Iris pigment epithelial cell (primary cell): Measurements from ENCODE around the gene DCXR.

Experiments used
- DNase-seq: peaks from one replicate; pipeline ENCODE4 v3.0.0-alpha.2; 2011; ENCODE audit warnings: low read depth

DCXR gene

DNA sequence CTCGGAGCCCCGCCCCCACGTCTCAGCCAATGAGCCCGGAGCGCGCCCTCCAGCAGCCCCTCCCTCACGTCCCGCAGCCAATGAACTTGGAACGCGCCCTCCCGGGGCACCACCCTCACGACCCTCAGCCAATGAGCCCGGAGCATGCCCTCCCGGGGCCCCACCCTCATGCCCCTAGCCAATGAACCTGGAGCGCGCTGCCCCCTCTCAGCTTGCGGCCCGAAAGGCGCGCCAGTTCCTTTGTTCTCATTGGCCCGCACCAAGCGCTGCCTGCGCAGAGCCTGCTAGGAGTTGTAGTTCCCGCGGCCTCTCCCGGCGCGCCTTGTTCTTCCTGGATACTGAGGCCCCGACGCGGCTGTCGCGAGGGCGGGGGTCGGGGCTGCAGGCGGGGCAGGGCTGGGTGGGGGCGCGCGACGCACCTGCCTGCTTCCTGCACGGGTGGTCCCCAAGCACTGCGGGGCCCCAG, 14.5 kb downstream of the DCXR start, which contains the start of gene LRRC45:
LRRC45 (plus strand) TSS at position 325 of the 466 bp plus-strand sequence. CDS start 339 bp downstream, outside the sequence.
- DNase-seq, result peak; percentile 100

DNA sequence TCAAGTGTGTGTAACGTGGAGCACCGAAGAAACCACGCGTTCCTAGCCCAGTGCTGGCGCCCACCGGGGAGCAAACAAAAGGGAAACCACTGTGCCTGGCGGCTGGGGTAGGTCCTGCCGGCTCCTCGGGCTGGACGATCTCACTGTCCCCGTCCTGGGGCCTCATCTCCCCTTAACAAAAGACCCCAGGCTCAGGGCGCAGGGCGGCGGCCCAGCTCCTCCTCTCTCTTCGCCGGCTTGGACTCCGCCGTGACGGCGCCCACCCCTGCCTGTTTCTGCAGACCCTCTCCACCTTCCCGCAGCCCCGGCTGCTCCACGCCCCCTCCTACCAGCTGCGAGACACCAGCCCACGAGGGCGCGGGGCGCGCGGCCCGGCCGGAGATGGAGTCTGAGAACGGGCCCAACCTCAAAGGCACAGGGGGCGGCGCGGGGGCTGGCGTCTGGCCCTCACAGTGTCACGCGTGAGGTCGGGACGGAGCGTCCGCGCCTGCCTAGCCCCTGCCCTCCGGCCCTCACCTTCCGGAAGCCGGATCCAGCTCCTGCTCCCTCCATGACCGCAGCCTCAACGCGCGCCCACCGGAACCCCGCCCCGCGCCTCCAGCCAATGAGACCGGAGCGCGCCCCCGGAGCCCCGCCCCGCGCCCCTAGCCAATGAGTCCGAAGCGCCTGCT, 15.1 kb downstream of the DCXR start, which contains the start of gene CENPX:
CENPX (minus strand) TSS at position 569 of the 671 bp plus-strand sequence; CDS start at position 552, 17 bp downstream.
- no peak for DNase-seq

GRCh38 chr17:82021900-82022309, 15.6 kb downstream of the DCXR start:
- DNase-seq, result no peak

DNA sequence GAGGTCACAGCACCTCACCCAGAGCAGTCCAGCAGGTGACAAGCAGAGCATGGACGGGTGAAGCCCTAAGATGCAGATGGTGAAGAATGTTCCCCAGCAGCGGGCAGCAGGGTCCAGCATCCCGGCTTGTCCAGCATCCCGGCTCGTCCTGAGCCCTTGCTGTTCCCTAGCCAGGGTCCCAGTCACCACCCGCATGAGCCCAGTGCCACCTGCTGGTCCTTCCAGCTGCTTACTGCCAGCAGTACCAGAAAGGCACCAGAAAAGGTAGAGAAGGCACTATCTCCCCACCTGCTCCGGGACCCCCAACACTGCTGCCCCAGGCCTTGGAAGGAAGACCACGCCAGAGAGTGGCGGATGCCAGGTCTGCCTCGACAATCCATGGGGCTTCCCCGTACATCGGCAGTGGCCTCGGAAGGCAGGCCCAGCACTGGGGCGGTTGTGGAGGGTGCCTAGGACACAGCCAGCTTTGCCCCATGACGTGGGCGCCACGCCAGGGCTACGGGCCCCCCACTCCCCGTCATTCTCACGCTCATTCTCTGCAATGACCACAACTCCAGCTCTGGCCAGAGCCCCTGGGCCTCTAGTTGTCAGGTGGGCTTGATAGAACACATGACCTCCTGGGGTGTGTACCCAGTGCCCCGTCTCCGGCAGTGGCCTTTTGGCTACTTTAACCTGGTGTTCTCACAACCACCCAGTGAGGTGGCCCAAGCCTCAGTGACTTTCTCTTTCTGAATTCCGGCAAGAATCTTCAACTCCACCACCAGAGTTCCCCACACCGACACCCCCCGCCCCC, 16.2 kb downstream of the DCXR start:
- DNase-seq, result peak; percentile 56

- no peak for DNase-seq
These were observed 16.9 kb downstream of the DCXR start for GRCh38 chr17:82020572-82021106.

GRCh38 chr17:82019690-82020571, 17.6 kb downstream of the DCXR start:
- peak; percentile 36 for DNase-seq

- no peak for DNase-seq
These were observed 18.4 kb downstream of the DCXR start for GRCh38 chr17:82018989-82019689.

DNA sequence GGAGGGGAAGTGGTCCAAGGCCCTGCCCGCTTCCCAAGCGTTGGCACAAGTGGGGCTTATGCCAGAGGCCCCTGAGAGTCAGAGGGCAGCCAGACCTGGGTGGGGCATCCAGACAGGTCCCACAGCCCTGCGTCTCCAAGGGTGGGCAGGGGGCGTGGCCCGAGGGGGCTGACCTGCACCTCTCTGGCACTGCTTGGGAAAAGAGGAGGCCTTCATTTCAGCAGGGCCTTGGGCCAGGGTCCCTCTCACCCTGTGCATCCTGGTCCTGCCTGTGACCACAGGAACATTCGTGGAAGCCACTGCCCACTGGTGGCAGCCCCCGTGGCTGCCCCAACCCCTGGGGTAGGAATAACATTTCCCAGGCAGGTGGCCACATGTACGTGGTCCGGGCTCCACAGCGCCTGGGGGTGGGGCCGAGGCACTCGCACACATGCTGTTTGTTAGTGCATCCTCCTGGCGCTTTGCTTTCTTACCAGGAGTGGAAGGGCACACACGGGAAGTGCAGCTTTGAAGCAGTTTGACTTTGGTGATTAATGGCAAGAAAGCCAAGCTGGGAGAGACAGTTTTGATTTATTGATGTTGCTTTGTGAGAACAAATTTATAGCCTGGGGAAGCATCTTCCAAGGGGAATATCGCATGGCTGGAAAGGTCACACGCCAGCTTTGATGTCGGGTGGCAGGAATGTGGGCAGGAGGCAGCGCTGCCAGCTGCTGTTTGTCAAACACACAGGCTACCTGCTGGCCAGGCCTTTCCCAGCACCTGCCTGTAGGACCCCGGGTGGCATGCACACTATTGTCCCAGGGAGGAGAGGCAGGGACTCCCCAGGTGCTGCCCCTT, 19.1 kb downstream of the DCXR start:
- no peak for DNase-seq

DNA sequence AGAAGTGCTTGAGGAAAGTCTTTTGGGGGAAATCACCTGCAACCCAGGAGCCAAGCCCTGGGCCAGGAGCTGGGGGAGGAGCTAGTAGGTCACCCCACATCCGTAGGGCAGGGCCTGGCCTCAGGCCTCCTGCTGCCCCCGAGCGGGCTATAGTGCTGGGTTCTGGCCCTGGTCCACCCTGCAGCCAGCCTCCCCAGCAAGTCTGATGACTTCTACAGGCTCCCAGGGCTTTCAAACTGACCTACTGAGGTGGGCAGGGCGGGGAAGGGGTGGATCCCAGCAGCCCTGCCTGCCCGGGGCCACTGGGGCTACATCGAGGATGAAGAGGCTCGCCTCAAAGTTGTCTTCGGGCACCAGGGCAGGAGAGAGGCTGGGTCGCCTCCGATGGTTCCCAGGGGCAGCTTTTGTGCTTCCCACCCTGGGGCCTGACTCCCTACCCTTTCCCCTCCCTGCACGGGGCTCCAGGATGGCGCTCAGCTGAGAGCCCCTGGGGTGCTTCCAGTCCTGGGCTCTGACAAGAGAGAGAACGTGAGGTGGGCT, 19.8 kb downstream of the DCXR start:
- no peak for DNase-seq

DNA sequence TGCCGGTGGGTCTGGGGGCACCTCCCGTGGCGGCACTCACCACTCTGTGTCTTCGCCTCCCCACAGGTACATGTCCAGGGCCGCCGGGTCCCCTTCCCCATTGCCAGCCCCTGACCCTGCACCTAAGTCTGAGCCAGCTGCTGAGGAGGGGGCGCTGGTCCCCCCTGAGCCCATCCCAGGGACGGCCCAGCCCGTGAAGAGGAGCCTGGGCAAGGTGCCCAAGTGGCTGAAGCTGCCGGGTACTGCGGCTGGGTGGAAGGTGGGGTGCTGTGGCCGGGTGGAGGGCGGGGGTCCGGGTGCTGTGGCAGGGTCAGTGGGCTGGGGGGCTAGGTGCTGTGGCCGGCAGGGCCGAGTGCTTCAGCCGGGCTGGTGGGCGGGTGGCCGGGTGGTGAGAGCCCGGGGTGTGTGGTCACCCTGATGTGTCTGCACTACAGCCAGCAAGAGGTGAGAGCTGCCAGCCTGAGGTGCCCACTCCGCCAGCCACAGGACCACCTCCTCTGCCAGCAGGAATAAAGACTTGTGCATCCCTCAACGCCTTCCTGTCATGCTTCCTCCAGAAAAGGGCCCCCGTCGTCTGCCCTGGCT, 20.5 kb downstream of the DCXR start:
- DNase-seq, result no peak

DNA sequence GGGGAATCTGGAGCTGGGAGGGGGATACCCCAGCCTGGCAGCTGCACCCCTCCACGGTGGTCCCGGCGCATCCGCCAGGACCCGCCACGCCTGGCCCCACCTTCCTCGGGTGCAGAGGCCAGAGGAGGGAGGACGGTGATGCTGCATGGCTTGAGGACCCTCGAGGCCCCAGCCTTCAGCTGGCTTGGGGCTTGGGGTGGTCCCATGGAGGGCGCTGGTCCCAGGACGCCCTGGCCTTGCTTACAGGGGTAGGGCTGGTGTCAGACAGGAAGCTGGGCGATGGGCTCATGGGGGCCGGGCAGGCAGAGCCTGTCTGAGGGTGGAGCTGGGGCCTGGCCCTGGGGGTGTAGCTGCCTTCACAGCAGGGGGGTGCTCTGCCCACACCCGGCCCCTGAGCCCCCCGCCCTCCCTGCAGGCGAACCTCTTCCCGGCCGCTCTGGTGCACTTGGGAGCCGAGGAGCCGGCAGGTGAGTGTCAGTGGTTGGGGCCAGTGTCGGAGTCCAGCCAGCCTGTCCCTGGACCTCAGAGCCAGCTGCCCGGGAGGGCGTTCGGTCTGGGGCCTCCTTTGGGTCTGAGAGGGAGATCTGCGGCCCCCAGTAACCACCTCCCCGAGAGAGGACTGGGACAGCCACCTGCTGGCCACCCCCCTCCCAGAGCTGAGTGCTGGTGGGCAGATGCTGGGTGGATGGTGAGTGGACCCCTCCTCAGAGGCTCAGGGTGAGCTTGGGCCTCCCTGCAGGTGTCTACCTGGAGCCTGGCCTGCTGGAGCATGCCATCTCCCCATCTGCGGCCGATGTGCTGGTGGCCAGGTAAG, 21.2 kb downstream of the DCXR start:
- no peak for DNase-seq

GRCh38 chr17:82015311-82015971, 22.1 kb downstream of the DCXR start:
- no peak for DNase-seq

GRCh38 chr17:82014971-82015310, 22.6 kb downstream of the DCXR start:
- no peak for DNase-seq

DNA sequence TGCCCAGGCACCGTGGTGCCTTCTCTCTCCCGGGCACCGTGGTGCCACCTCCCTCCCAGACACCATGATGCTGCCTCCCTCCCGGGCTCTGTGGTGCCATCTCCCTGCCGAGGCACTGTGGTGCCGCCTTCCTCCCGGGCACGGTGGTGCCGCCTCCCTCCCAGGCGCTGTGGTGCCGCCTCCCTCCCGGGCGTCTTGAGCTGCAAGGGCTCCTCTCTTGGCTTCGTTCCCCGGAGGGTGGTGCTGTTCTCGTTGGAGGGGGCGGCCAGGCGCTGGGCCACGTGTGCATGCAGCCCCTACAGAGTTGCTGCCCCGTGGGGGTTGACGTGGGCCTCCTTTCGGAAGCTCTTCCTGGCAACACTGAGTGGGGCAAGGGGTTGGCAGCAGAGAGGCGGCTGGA, 23.1 kb downstream of the DCXR start:
- no peak for DNase-seq

GRCh38 chr17:82013772-82014321, 23.6 kb downstream of the DCXR start:
- DNase-seq, result no peak

DNA sequence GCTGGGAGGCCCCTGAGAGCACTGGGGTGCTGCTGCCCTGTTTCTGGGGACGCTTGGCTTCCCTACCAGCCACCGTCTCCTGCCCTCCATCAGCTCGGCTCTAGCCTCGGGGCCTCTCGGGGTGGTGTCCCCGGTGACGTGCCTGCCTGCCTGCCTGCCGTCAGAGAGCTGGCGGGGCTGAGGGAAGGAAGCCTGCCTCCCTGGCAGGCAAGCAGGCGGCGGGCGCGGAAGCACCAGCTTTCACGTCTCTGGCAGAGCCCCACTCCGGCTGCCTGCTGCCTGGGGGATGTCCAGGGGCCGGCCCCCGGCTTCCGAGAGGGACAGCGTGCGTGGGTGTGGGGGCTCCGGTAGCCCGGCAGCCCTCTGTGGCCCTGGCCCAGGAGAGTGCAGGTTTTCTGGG, 24.2 kb downstream of the DCXR start:
- no peak for DNase-seq

DNA sequence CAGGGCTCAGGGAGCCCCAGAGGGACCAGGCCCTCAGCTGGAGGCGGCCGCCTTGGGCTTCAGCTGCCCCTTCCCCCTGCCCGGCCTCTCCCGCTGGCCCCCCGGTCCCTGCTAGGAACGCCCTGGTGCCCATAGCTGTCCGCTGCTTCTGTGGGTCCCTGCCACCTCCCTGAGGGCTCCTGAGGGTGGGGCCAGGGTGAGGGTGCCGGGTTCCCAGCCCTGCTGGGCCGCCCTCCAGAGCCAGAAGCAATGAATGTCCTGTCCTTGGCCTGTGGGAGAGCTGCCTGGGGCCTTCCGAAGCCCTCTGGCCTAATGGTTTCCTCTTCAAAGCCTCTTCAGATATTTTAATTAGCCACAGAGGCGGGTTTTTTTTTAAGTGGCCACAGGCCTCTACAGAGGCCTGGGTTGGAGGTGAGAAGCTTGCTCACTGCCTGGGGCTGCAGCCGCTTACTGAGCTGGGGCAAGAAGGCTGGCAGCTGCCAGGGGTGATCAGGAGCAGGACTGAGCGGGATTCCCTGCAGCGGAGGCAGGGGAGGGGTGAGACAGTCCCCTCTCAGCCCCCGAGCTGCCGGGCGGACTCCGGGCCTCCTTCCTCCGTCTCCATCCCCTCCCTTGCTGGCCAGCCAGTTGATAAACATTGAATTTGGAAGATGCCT, 24.7 kb downstream of the DCXR start:
- no peak for DNase-seq

DNA sequence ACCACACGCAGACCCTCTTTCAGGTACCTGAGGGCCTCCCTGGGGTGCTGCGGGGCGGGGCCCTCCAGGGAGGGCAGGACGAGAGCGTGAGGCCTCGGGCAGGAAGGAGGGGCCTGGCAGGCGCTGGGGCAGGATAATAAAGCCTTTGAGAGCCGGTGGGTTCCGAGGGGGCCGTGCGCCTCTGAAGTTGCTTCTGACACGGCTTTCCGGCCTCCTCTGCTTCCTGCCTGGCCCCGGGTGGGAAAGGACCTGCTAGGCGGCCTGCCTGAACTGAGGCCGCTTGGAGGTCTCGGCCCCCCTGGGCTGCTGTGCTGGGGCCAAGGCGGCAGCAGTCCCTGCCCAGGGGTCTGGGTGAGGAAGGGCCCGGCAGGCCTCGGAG, 25.2 kb downstream of the DCXR start:
- DNase-seq, result no peak
